ENCODE results near the gene MTA1. TPM values are rescaled to one million over a fixed set of nuclear protein-coding genes. Genes with fewer than 3 reads are reported as not detected.

Gene MTA1
- total RNA-seq, 2 donors from 2014 or later = 77.2 to 84.1 TPM

DNA sequence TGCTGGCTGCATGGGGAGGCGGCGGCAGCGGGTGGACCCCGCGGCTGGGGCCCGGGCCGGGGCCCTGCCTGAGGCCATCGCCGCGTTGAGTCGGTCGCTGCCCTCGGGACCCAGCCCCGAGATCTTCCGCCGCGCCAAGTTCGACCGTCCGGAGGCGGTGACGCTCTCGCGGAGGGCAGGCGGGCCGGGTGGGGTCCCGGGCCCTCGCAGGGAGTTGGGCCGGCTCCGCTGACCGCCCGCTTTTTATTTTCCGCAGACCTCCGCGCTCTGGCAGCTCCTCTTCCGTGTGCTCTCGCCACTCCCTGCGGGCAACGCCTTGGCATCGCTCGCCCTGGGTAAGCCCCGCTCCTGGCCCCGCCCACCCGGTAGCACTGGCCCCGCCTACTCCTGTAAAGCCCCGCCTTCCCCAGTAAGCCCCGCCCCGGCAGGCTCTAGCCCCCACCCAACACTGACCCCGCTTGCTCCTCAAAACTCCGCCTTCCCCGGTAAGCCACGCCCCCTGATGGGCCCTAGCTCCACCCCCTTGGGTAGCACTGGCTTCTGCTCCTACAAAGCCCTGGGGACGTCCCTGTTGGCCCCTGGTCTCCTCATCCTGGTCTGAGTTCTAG lies 71.8 kb downstream of the MTA1 start:
- DNase-seq (ENCODE audit: low spot score) = no peak

DNA sequence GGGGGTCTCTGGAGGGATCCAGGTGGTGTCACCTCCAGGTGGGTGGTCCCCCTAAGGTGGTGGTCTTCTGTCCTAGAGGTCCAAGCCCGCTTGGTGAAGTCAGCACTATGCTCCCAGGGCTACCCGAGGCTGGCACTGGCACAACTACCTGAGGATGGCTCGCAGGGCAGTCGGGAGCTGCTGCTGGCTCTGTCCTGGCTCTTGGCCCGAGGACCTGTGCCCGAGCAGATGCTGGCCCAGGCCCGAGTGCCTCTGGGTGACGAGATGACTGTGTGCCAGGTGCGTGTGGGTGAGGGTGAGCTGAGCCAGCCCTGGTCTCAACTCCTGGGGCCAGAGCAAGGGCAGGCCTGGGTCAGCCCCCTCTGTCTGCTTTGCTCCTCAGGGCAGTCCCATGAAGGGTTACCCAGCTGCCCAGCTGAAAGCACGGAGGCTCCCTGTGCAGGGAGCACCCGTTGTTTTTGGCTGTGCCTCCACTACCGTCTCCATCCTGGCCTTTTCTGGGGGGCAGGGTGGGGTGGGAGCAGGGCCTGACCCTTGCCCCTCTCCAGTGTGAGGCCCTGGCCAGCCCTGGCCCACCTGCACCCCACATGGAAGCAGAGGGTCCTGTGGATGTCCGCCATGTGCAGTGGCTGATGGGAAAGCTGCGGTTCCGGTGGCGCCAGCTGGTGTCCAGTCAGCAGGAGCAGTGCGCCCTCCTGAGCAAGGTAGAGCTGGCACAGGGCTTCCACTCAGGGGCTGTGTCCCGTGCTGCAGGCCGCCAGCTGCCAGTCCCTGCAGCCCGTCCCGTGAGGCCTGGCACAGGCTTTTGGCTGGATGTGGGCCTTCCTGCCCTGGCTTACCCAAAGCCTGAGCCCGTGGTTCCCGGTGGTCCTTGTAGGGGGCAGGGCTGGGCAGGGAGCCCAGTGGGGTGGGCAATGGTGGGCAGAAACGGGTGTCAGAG lies 72.7 kb downstream of the MTA1 start:
- peaks cover 8 to 44% of the 10 kb centered on the region in 2 donors for H3K4me1 ChIP-seq (ENCODE audit: control insufficient read depth in 1 of 2, low read depth in 2 of 2)
- H3K36me3 ChIP-seq = no peaks in the 10 kb centered on the region
- DNase-seq (ENCODE audit: low spot score) = no peak
- H3K27me3 ChIP-seq (replicated peaks; ENCODE audit: insufficient read depth) = no peaks in the 10 kb centered on the region
- no peak overlapping the region for H3K4me3 ChIP-seq
- TF ChIP-seq, protein P1, sequence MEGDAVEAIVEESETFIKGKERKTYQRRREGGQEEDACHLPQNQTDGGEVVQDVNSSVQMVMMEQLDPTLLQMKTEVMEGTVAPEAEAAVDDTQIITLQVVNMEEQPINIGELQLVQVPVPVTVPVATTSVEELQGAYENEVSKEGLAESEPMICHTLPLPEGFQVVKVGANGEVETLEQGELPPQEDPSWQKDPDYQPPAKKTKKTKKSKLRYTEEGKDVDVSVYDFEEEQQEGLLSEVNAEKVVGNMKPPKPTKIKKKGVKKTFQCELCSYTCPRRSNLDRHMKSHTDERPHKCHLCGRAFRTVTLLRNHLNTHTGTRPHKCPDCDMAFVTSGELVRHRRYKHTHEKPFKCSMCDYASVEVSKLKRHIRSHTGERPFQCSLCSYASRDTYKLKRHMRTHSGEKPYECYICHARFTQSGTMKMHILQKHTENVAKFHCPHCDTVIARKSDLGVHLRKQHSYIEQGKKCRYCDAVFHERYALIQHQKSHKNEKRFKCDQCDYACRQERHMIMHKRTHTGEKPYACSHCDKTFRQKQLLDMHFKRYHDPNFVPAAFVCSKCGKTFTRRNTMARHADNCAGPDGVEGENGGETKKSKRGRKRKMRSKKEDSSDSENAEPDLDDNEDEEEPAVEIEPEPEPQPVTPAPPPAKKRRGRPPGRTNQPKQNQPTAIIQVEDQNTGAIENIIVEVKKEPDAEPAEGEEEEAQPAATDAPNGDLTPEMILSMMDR (IDR thresholded peaks at IDR 0.05) = no peak
- no peak for ATAC-seq (ENCODE audit: insufficient number of reproducible peaks, low FRiP score, low read depth)
- H3K9me3 ChIP-seq = no peaks in the 10 kb centered on the region
- H3K27ac ChIP-seq = no peak overlapping the region

More for the DNA sequence above, 71.8 kb downstream of the MTA1 start:
- no peaks in the 10 kb centered on the region for H3K9me3 ChIP-seq
- peak overlapping the region in 1 of 2 donors; percentile 59 for H3K27ac ChIP-seq
- H3K4me3 ChIP-seq = peak overlapping the region; percentile 72
- H3K27me3 ChIP-seq (replicated peaks; ENCODE audit: insufficient read depth) = no peaks in the 10 kb centered on the region
- TF ChIP-seq, protein P1 (IDR thresholded peaks at IDR 0.05) = no peak
- H3K36me3 ChIP-seq = no peaks in the 10 kb centered on the region
- no peak for ATAC-seq (ENCODE audit: insufficient number of reproducible peaks, low FRiP score, low read depth)
- peaks cover 12 to 52% of the 10 kb centered on the region in 2 donors for H3K4me1 ChIP-seq (ENCODE audit: control insufficient read depth in 1 of 2, low read depth in 2 of 2)

- ATAC-seq (ENCODE audit: insufficient number of reproducible peaks, low FRiP score, low read depth) = no peak
- Histone ChIP-seq H3K9me3 (no peaks in the 10 kb centered on the region), H3K4me3 (no peak overlapping the region), H3K4me1 (ENCODE audit: control insufficient read depth in 1 of 2, low read depth in 2 of 2) (peaks cover 8 to 35% of the 10 kb centered on the region in 2 donors), H3K27me3 (replicated peaks; ENCODE audit: insufficient read depth) (no peaks in the 10 kb centered on the region), H3K36me3 (no peaks in the 10 kb centered on the region), H3K27ac (no peak overlapping the region)
- DNase-seq (ENCODE audit: low spot score) = no peak
- TF ChIP-seq, protein P1 (IDR thresholded peaks at IDR 0.05) = no peak
These were observed 73.6 kb downstream of the MTA1 start for GRCh38 chr14:105492971-105493871.

GRCh38 chr14:105493921-105494605 lies 74.4 kb downstream of the MTA1 start:
- Histone ChIP-seq H3K4me1 (ENCODE audit: control insufficient read depth in 1 of 2, low read depth in 2 of 2) (peaks cover 8 to 28% of the 10 kb centered on the region in 2 donors), H3K9me3 (no peaks in the 10 kb centered on the region), H3K27me3 (replicated peaks; ENCODE audit: insufficient read depth) (no peaks in the 10 kb centered on the region), H3K27ac (no peak overlapping the region), H3K36me3 (no peaks in the 10 kb centered on the region), H3K4me3 (no peak overlapping the region)
- TF ChIP-seq, protein P1 (IDR thresholded peaks at IDR 0.05) = no peak
- DNase-seq (ENCODE audit: low spot score) = no peak
- ATAC-seq (ENCODE audit: insufficient number of reproducible peaks, low FRiP score, low read depth) = no peak
